Measurements from ENCODE around the gene APOA4.
"Not testable (repeated sequence)": the region's sequence is repeated elsewhere in the genome, so short reads cannot be mapped to it uniquely, and the experiment has no call there.

Gene APOA4

DNA sequence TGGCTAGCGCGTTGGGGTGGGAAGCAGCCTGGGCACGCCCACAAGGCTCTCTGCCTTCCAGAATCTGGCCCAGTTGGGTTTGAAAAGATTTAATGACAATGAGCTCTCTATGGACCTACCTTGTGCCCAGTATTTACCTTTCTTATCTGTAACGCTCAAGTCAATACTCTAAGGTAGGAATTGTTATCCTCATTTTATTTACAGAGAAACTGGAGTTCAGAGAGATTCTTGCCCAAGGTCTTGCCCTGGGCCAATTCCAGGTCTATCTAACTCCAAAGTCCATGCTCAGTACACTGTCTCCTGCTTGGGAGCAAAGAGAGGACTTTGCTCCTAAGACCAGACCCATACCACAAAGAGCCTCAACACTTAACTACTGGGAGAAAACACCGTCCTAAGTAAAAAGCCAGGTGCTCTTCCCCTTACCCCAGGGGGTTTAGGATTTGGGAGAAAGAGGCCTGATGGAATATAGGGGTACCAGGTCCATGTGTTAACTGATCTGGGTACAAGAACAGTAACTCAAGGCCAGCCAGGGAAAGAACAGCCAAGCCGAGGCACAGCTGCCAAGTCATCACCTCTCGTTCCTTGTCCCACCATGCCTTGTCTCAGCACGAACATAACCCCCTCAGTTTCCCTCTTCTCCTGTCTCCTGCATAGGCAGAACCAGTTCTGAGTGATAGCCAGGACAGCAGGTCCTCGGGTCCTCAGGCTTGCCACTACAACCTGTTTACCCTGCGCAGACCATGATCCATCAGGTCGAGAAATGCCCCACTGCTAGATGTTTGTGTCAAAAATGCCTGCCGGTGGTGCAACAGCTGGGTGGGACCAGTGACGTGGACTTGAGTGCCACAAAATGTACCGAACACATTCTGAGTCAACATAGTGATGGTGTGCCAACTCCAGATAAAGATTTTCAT is 14.6 kb downstream of the APOA4 start:
- no peaks in the 10 kb centered on the region for H3K4me1 ChIP-seq (ENCODE audit: control insufficient read depth, low read depth, low read length)
- no peaks in the 10 kb centered on the region for H3K36me3 ChIP-seq (ENCODE audit: control insufficient read depth, low read depth, low read length)
- no peak overlapping the region for H3K27ac ChIP-seq (ENCODE audit: low read length)
- no peak overlapping the region for H3K4me3 ChIP-seq (ENCODE audit: low read length)
- H3K27me3 ChIP-seq (ENCODE audit: control insufficient read depth, insufficient read depth, low read length) = no peaks in the 10 kb centered on the region
- no peaks in the 10 kb centered on the region for H3K9me3 ChIP-seq (ENCODE audit: control insufficient read depth, low read depth, low read length)
- no peak overlapping the region for H3K9ac ChIP-seq (ENCODE audit: low read length)

GRCh38 chr11:116807601-116808261 is 15.4 kb downstream of the APOA4 start:
- H3K9ac ChIP-seq (ENCODE audit: low read length) = no peak overlapping the region
- no peaks in the 10 kb centered on the region for H3K27me3 ChIP-seq (ENCODE audit: control insufficient read depth, insufficient read depth, low read length)
- no peaks in the 10 kb centered on the region for H3K9me3 ChIP-seq (ENCODE audit: control insufficient read depth, low read depth, low read length)
- no peaks in the 10 kb centered on the region for H3K36me3 ChIP-seq (ENCODE audit: control insufficient read depth, low read depth, low read length)
- H3K4me3 ChIP-seq (ENCODE audit: low read length) = no peak overlapping the region
- no peak overlapping the region for H3K27ac ChIP-seq (ENCODE audit: low read length)
- no peaks in the 10 kb centered on the region for H3K4me1 ChIP-seq (ENCODE audit: control insufficient read depth, low read depth, low read length)

GRCh38 chr11:116804001-116804400 is 19.1 kb downstream of the APOA4 start:
- Histone ChIP-seq H3K9ac (ENCODE audit: low read length) (no peak overlapping the region), H3K36me3 (ENCODE audit: control insufficient read depth, low read depth, low read length) (no peaks in the 10 kb centered on the region), H3K9me3 (ENCODE audit: control insufficient read depth, low read depth, low read length) (no peaks in the 10 kb centered on the region), H3K4me1 (ENCODE audit: control insufficient read depth, low read depth, low read length) (no peaks in the 10 kb centered on the region), H3K4me3 (ENCODE audit: low read length) (no peak overlapping the region), H3K27ac (ENCODE audit: low read length) (no peak overlapping the region), H3K27me3 (ENCODE audit: control insufficient read depth, insufficient read depth, low read length) (no peaks in the 10 kb centered on the region)

- H3K27ac ChIP-seq (ENCODE audit: low read length) = not testable (repeated sequence)
Observed at GRCh38 chr11:116801662-116802061, 21.4 kb downstream of the APOA4 start.

DNA sequence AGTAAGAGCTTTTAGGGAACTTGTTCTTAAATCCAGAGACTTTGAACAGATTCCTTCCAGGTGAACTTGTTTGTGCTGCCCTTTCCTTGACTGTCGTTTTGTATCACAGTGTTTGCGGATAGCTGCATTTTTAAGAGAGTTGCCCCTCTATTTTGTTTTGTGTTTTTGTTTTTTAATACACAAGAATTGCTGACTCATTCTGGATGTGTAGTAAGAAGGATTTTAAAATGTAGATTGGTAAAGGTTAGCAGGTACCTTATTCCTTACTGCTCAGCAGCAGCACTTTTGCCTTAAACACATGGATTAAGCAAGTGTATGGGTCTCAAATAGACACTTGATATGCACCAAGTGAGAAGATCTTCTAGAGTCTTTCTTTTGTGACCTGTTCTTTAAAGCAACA is 22.5 kb downstream of the APOA4 start:
- Histone ChIP-seq H3K9me3 (ENCODE audit: control insufficient read depth, low read depth, low read length) (no peaks in the 10 kb centered on the region), H3K4me3 (ENCODE audit: low read length) (no peak overlapping the region), H3K36me3 (ENCODE audit: control insufficient read depth, low read depth, low read length) (no peaks in the 10 kb centered on the region), H3K9ac (ENCODE audit: low read length) (no peak overlapping the region), H3K4me1 (ENCODE audit: control insufficient read depth, low read depth, low read length) (no peaks in the 10 kb centered on the region), H3K27me3 (ENCODE audit: control insufficient read depth, insufficient read depth, low read length) (no peaks in the 10 kb centered on the region), H3K27ac (ENCODE audit: low read length) (no peak overlapping the region)

More at GRCh38 chr11:116801662-116802061, 21.4 kb downstream of the APOA4 start:
- not testable (repeated sequence) for H3K4me3 ChIP-seq (ENCODE audit: low read length); H3K4me1 ChIP-seq (ENCODE audit: control insufficient read depth, low read depth, low read length); H3K36me3 ChIP-seq (ENCODE audit: control insufficient read depth, low read depth, low read length); H3K27me3 ChIP-seq (ENCODE audit: control insufficient read depth, insufficient read depth, low read length); H3K9me3 ChIP-seq (ENCODE audit: control insufficient read depth, low read depth, low read length); H3K9ac ChIP-seq (ENCODE audit: low read length)

- H3K27me3 ChIP-seq (ENCODE audit: control insufficient read depth, insufficient read depth, low read length) = no peaks in the 10 kb centered on the region
- H3K4me1 ChIP-seq (ENCODE audit: control insufficient read depth, low read depth, low read length) = no peaks in the 10 kb centered on the region
- H3K27ac ChIP-seq (ENCODE audit: low read length) = no peak overlapping the region
- H3K4me3 ChIP-seq (ENCODE audit: low read length) = no peak overlapping the region
- no peaks in the 10 kb centered on the region for H3K9me3 ChIP-seq (ENCODE audit: control insufficient read depth, low read depth, low read length)
- no peak overlapping the region for H3K9ac ChIP-seq (ENCODE audit: low read length)
- H3K36me3 ChIP-seq (ENCODE audit: control insufficient read depth, low read depth, low read length) = no peaks in the 10 kb centered on the region
Observed at GRCh38 chr11:116798368-116798767, 24.7 kb downstream of the APOA4 start.

GRCh38 chr11:116797816-116798215 is 25.3 kb downstream of the APOA4 start:
- no peaks in the 10 kb centered on the region for H3K27me3 ChIP-seq (ENCODE audit: control insufficient read depth, insufficient read depth, low read length)
- H3K4me1 ChIP-seq (ENCODE audit: control insufficient read depth, low read depth, low read length) = no peaks in the 10 kb centered on the region
- H3K9ac ChIP-seq (ENCODE audit: low read length) = no peak overlapping the region
- H3K27ac ChIP-seq (ENCODE audit: low read length) = no peak overlapping the region
- H3K9me3 ChIP-seq (ENCODE audit: control insufficient read depth, low read depth, low read length) = no peaks in the 10 kb centered on the region
- H3K36me3 ChIP-seq (ENCODE audit: control insufficient read depth, low read depth, low read length) = no peaks in the 10 kb centered on the region
- no peak overlapping the region for H3K4me3 ChIP-seq (ENCODE audit: low read length)

DNA sequence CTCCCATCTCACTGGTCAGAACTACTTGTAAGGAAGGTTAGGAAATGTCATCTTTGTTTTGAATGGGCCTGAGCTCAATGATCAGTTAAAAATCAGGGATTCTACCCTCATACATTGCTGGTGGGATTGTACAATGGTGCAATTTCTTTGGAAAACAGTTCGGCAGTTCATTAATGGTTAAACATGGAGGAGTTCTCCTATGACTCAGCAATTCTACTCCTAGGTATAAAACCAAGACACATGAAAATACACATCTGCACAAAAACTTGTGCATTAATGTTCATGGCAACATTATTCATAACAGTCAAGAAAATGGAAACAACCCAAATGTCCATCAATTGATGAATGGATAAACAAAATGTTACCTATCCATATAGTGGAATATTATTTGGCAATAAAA is 26.6 kb downstream of the APOA4 start:
- H3K9me3 ChIP-seq (ENCODE audit: control insufficient read depth, low read depth, low read length) = no peaks in the 10 kb centered on the region
- H3K27me3 ChIP-seq (ENCODE audit: control insufficient read depth, insufficient read depth, low read length) = no peaks in the 10 kb centered on the region
- H3K36me3 ChIP-seq (ENCODE audit: control insufficient read depth, low read depth, low read length) = no peaks in the 10 kb centered on the region
- H3K9ac ChIP-seq (ENCODE audit: low read length) = no peak overlapping the region
- no peaks in the 10 kb centered on the region for H3K4me1 ChIP-seq (ENCODE audit: control insufficient read depth, low read depth, low read length)
- no peak overlapping the region for H3K4me3 ChIP-seq (ENCODE audit: low read length)
- no peak overlapping the region for H3K27ac ChIP-seq (ENCODE audit: low read length)

DNA sequence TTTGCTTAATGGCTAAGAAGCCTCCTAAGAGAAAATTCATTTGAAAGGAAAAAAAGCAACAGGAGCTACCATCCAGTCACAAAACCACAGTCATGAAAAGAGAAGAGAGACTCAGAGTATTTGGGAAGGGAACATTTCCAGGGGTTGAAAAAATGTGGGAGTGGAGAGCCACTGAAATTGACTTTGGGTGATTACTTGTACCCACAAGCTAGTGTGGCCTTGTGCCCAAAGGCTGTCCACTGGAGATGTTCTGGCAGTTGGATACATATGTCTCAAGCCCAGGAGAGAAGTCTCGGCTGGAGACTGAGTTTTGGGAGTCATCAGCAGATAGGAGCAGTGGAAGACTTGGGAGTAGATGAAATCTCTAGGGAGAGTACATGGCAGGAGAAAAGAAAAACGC is 28.3 kb downstream of the APOA4 start:
- no peaks in the 10 kb centered on the region for H3K4me1 ChIP-seq (ENCODE audit: control insufficient read depth, low read depth, low read length)
- H3K27me3 ChIP-seq (ENCODE audit: control insufficient read depth, insufficient read depth, low read length) = peaks cover 6% of the 10 kb centered on the region
- H3K9me3 ChIP-seq (ENCODE audit: control insufficient read depth, low read depth, low read length) = no peaks in the 10 kb centered on the region
- H3K27ac ChIP-seq (ENCODE audit: low read length) = no peak overlapping the region
- no peak overlapping the region for H3K9ac ChIP-seq (ENCODE audit: low read length)
- no peak overlapping the region for H3K4me3 ChIP-seq (ENCODE audit: low read length)
- H3K36me3 ChIP-seq (ENCODE audit: control insufficient read depth, low read depth, low read length) = no peaks in the 10 kb centered on the region

DNA sequence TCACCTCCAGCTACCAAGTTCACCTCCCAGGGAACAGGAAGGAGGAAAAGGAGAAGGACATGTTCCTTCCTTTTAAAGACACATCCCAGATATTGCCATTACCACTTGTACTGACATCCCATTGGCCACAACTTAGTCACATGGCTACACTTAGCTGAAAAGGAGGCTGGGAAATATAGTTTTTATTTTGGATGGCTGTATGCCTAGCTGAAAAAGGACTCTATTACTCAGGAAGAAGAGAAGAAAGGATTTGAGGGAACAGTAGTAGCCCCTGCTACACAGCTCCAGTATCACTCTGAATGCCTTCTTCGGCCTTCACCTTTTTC is 29.4 kb downstream of the APOA4 start:
- H3K4me3 ChIP-seq (ENCODE audit: low read length) = no peak overlapping the region
- H3K9ac ChIP-seq (ENCODE audit: low read length) = no peak overlapping the region
- H3K27me3 ChIP-seq (ENCODE audit: control insufficient read depth, insufficient read depth, low read length) = peaks cover 6% of the 10 kb centered on the region
- H3K27ac ChIP-seq (ENCODE audit: low read length) = no peak overlapping the region
- no peaks in the 10 kb centered on the region for H3K9me3 ChIP-seq (ENCODE audit: control insufficient read depth, low read depth, low read length)
- no peaks in the 10 kb centered on the region for H3K4me1 ChIP-seq (ENCODE audit: control insufficient read depth, low read depth, low read length)
- no peaks in the 10 kb centered on the region for H3K36me3 ChIP-seq (ENCODE audit: control insufficient read depth, low read depth, low read length)

DNA sequence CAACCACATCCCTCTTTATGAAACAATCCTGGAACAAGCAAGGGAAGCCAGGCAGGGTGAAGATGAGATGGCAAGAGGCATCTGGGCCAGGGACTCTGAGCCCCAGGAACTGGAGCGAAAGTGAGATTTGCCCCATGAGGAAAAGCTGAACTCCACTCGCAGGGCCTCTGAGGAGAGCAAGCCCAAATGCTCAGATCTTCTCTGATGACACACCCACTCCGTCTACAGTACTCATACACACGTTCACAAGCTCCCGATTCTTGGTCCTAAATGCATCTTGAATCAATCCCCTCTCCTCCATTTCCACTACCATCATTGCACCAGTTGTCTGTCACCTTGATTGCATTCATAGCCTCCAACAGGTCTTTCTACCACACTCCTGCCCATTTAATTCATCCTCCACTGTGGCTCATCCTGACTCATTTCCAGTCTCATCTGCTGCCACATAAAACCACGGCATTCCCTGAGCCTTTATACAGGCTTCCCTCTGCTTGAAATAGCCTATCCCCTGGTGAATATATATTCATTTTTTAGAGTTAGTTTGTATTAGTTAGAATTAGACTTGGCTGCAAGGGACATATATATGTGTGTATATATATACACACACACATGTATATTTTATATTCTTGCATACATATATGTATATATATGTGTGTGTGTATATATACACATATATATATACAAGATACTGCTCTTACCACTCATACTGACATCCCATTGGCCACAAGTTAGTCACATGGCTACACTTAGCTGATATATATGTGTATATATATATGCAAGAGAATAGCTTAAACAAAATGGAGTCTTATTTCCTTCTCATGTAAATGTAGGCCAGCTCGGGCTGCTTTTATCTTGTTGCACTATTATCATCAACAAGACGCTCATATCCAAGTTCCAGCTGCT is 30.0 kb downstream of the APOA4 start:
- Histone ChIP-seq H3K36me3 (ENCODE audit: control insufficient read depth, low read depth, low read length) (no peaks in the 10 kb centered on the region), H3K9me3 (ENCODE audit: control insufficient read depth, low read depth, low read length) (no peaks in the 10 kb centered on the region), H3K9ac (ENCODE audit: low read length) (no peak overlapping the region), H3K27me3 (ENCODE audit: control insufficient read depth, insufficient read depth, low read length) (peaks cover 6% of the 10 kb centered on the region), H3K27ac (ENCODE audit: low read length) (no peak overlapping the region), H3K4me1 (ENCODE audit: control insufficient read depth, low read depth, low read length) (no peaks in the 10 kb centered on the region), H3K4me3 (ENCODE audit: low read length) (no peak overlapping the region)

Data from iPS-18a (cell line).